Dermis blood vessel endothelial cell (primary cell): Measurements from ENCODE around the gene LRRC26. TPM values are rescaled to one million over a fixed set of nuclear protein-coding genes. Genes with fewer than 3 reads are reported as not detected.
A peak's percentile ranks its signal among the peaks of the same experiment; 100 is the strongest.
"Not testable (repeated sequence)": the region's sequence is repeated elsewhere in the genome, so short reads cannot be mapped to it uniquely, and the experiment has no call there.

Experiments
- DNase-seq: peaks from one replicate; pipeline ENCODE4 v3.0.0; 2010
- total RNA-seq: library from RNA; depleted of rRNA; stranded (reverse); fragments of >200 nt; gene quantifications from 2 replicates; pipeline ENCODE4 v1.2.3, GENCODE V29; 2014

The LRRC26 gene
- total RNA-seq, 1 donor from 2014 or later: not detected

DNA sequence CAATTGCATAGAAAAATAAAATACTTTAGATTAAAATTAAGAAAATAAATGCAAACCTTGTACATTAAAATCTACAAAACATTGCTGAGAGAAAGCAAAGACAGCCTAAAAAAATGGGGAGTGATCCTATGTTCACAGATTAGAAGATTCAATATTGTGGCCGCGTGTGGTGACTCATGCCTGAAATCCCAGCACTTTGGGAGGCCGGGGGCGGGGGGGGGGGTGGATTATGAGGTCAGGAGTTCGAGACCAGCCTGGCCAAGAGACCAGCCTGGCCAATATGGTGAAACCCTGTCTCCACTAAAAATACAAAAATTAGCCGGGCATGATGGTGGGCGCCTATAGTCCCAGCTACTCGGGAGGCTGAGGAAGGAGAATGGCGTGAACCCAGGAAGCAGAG, 34.7 kb downstream of the LRRC26 start:
- DNase-seq: not testable (repeated sequence)

DNA sequence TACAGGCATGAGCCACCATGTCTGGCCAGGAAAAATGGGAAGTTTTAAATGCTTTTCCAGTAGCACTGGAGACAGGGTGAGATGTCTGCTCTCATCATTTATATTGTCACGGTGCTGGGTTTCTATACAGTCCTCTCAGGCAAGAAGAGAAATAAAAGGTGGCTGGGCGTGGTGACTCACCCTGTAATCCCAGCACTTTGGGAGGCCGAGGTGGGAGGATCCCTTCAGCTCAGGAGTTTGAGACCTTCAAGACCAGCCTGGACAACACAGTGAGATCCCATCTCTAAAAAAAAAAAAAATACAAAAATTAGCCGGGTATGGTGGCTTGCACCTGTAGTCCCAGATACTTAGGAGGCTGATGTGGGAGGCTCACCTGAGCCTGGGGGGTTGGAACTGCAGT, 35.7 kb downstream of the LRRC26 start:
- no peak for DNase-seq

DNA sequence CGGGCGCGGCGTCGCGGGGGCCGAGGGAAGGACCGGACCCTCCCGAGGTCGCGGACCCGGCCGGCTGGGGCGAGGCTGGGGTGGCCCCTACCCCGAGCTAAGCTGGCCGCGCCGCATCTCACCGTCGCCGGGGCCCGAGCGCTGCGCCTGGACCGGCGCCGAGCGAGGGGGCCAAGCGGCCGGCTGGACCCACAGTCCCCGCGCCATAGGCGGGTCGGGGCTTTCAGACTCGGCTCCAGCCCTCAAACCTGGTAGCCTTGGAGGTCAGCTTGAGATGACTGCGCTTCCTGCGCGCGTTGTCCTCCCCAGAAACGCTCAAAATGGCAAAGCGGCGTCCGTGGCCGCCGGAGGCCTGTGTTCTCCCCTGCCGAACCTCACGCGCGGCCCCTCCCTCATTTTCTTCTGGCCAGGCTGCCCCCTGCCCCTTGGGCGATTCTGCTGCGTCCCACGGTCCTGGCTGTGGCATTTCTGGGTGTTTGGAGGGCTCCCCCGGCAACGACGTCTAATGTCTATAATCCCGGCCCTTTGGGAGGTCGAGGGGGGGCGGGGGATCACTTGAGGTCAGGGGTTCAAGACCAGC, 39.6 kb downstream of the LRRC26 start:
- DNase-seq: peak; percentile 27

DNA sequence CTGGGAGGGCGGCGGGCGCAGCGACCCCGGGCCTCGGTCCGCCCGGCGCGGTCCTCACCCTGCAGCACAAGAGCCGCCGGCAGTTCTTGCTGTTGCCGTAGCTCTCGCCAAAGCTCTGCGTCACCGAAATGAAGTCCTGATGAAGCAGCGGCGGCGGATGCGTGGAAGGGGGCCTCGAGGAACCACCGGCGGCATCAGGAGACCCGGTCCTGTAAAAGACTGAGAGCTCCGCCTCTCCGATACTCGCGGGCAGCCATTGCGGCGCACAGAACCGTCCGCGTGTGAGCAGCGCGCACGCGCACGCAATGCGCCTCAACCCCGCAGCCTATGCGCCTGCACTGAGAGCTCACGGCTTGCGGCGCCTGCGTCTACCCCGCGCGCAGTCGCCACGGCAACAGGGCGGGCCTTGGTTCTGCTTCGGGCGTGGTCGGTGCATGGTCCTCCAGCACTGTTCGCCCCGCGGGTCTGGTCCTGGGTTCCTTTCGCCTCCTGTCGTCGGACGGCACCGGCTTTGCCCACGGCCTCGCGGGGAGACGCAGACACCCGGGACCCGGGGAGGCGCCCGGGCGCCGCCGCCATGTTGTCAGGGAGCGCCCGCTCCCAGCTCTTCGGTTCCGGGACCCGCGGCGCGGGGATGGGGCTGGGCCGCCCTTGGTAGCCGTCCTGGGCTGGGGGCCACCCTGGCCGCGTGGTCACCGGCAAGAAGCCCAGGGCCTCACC, 40.2 kb downstream of the LRRC26 start:
- peak; percentile 96 for DNase-seq

DNA sequence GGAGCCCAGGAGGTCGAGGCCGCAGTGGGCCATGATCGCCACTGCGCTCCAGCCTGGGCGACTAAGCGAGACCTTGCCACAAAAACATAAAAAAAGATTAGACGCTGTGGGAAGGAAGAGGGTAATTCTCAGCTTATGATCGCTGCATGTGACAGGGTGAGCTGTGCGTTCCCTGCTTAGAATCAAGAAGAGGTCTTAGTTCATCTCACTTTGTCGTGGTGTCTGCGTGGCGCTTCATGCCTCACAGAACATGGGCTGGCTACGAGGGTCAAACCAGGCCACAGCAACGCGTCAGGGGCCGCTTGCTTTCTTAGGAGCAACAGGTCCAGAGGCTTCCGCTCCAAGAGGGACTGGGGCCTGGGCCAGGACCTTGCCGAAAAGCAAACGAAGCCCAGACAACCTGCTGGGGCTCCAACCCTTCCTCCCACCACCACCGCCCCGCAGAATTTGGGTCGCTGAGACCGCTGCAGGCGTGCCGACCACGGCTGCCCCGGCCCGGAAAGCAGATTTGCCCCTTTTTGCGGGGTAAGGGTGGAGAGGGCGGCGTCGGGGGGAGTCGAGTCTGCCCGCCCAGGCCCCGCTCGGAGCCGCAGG, 40.9 kb downstream of the LRRC26 start:
- peak; percentile 37 for DNase-seq

DNA sequence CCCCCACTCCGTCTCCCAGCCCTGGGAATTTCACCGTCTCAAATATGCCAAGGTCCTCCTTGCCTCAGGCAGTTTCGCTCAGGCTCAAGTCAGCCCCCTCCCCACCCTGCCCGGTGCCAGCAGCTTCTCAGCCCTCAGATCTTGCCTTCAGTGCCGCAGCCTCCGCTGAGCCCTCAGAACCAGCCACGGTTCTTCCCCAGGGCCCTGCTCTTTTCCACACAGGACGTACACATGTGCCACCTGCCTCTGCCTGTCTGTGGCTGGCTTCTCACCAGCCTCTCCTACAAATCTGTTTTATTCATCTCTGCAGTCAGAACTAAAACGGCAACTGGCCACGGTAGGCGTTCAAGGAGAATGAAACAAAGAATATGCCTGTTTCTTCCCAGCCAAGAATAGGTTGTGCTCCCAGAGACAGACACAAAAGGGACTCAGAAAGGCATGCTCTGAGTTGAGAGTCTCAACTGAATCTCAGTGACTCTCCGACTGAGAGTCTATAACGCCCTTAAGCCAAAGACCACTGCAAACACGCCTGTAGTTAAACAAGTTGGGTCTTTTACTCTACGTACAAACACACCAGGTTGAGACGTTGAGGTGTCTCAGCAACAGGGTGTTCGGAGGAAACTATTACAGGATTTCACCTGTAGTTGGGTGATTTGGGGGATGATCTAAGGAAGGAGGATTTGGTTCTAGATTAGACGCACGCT, 41.5 kb downstream of the LRRC26 start:
- no peak for DNase-seq

DNA sequence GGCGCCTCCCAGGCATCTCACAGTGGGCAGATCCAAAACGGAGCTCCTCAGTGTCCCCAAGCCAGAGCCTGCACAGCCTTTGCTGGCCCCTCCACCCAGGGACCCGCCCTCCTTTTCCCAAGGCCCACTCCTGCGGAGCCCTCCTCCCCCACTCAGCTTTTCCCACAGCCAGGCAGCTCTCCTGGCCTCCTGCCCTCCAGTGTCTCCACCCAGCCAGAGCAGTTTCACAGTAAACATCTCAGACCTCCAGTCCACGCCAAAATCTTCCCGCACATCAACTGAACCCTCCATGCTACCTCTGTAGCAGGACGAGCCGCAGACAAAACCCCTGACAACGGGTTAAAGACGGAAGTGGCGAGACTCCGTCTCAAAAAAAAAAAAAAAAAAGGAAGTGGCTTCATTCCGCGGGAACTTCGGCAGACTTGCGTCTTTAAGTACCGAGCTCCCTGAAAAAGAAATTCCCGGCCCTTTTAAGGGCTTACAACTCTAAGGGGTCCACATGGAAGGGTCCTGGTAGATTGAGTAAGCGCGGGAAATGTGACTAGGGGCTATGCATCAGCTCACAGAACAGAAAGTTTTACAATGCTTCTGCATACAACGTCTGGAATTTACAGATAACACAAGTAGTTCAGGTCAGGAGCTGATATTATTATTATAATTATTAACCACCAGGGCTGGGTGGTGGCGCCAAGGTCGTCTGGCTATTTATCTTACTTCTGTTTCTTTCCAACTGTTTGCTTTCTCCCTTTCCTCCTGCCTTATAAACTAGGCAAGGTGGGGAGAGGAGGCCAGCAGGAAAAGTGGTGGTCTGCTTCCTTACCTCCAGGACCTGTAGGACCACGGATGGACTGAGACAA, 42.3 kb downstream of the LRRC26 start:
- DNase-seq: peak; percentile 41

DNA sequence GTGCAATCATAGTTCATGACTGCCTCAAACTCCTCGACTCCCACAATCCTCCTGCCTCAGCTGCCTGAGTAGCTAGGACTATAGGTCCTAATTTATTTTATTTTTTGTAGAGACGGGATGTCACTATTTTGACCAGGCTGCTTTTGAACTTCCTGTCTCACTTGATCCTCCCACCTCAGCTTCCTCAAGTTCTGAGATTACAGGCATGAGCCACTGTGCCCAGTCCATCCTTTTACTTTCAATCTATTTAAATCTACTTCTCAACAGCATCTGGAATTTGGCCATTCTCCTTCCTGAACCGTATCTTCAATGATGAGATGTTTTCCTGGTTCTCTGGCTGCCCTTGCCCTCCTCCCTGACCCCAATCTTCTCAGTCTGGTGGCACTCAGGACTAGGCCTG, 43.1 kb downstream of the LRRC26 start:
- DNase-seq: peak; percentile 15

DNA sequence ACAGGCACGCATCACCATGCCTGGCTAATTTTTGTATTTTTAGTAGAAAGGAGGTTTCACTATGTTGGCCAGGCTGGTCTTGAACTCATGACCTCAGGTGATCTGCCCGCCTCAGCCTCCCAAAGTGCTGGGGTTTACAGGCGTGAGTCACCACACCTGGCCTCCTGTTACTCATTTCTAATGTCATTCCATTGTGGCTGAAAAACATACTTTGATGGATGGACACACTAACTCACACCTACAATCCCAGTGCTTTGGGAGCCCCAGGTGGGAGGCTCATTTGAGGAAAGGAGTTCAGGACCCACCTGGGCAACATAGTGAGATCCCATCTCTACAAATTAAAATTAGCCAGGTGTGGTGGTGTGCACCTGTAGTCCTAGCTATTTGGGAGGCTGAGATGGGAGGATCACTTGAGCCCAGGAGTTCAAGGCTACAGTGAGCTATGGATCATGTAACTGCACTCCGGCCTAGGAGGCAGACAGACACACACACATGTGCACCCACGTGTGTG, 45.8 kb downstream of the LRRC26 start:
- DNase-seq: not testable (repeated sequence)

DNA sequence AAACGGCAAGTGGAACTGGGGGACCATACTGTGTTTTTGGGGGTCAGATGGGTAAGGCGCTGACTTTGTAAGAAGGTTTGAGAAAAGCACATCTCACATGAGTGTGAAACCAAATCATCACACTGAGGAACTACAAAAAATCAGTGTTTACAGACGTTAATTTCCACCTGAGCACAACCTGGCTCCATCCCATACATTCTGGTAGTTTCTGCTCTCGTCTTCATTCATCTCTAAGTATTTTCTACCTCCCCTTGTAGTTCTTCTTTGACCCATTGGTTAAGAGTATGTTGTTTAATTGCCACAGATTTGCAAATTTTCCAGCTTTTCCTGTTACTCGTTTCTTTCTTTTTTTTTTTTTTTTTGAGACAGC, 46.4 kb downstream of the LRRC26 start:
- no peak for DNase-seq

DNA sequence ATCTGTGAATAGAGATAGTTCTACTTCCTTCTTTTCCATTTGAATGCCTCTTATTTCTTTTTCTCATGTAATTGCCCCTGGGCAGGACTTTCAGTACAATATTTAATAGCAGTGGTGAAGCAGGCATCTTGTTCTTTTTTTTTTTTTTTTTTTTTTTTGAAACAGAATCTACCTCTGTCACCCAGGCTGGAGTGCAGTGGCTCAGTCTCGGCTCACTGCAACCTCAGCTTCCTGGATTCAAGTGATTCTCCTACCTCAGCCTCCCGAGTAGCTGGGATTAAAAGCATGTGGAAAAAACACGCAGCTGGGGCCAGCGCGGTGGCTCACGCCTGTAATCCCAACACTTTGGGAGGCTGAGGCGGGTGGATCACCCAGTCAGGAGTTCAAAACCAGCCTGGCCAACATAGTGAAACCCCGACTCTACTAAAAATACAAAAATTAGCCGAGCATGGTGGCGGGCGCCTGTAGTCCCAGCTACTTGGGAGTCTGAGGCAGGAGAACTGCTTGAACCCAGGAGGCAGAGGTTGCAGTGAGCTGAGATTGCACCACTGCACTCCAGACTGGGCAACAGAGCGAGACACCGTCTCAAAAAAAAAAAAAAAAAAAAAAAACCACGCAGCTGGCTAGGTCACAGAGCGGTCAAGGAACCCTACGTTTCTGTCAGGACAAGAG, 46.9 kb downstream of the LRRC26 start:
- not testable (repeated sequence) for DNase-seq

DNA sequence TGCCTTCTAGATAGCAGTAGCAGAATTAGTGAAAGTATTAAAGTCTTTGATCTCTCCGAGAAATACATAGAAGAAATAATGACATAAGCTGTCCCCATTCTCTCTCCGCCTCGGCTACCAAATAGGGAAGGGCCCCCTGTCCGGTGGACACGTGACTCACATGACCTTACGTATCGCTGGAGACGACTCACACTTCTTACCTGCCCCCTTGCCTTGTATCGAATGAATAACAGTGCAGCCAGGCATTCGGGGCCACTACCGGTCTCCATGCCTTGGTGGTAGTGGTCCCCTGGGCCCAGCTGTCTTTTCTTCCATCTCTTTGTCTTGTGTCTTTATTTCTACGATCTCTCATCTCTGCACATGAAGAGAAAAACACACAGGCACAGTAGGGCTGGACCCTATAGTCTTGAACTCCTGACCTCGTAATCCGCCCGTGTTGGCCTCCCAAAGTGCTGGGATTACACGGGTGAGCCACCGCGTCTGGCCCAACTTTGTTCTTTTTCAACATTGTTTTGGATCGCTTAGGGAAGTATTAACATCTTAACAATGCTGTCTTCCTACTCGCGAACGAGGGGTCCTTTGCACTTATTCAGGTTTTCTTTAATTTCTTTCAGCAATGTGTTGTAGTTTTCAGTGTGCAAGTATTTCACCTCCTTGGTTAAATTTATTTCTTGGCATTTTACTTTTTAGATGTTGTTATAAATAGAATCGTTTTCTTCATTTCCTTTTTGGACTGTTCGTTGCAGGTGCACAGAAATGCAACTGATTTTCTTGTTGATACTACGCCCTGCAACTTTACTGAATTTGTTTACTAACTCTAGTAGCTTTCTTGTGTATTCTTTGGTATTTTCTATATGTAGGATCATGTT, 47.7 kb downstream of the LRRC26 start:
- not testable (repeated sequence) for DNase-seq

Other genes starting within 250 kb of the LRRC26 start
- 255 and 270 TPM in 2 replicates for gene FBXW5, start 225.3 kb downstream of the LRRC26 start, total RNA-seq
- gene C8G, start 224.8 kb downstream of the LRRC26 start, total RNA-seq: 1.7 TPM in 1 of 2 replicates, not detected in the other
- not detected in 2 replicates for gene LCN12, start 217.8 kb downstream of the LRRC26 start, total RNA-seq
- 0.17 and 0.60 TPM in 2 replicates for gene PTGDS, start 192.5 kb downstream of the LRRC26 start, total RNA-seq
- gene LCNL1, start 187.1 kb downstream of the LRRC26 start, total RNA-seq: not detected in 2 replicates
- gene PAXX, start 177.6 kb downstream of the LRRC26 start, total RNA-seq: 13.5 and 17.9 TPM in 2 replicates
- gene CLIC3, start 173.5 kb downstream of the LRRC26 start, total RNA-seq: 0.09 TPM in 1 of 2 replicates, not detected in the other
- gene ABCA2, start 141.8 kb downstream of the LRRC26 start, total RNA-seq: 8.5 and 13.3 TPM in 2 replicates
- not detected in 2 replicates for gene FUT7, start 138.0 kb downstream of the LRRC26 start, total RNA-seq
- 39.7 and 46.8 TPM in 2 replicates for gene NPDC1, start 123.9 kb downstream of the LRRC26 start, total RNA-seq
- gene ENTPD2, start 116.0 kb downstream of the LRRC26 start, total RNA-seq: not detected in 2 replicates
- gene SAPCD2, start 99.5 kb downstream of the LRRC26 start, total RNA-seq: 6.0 and 36.3 TPM in 2 replicates
- 27.0 and 27.2 TPM in 2 replicates for gene UAP1L1, start 92.5 kb downstream of the LRRC26 start, total RNA-seq
- gene MAN1B1, start 83.1 kb downstream of the LRRC26 start, total RNA-seq: 73.1 and 76.6 TPM in 2 replicates
- gene DPP7, start 55.3 kb downstream of the LRRC26 start, total RNA-seq: 81.5 and 98.5 TPM in 2 replicates
- 0.05 and 0.17 TPM in 2 replicates for gene GRIN1, start 30.9 kb downstream of the LRRC26 start, total RNA-seq
- not detected in 2 replicates for gene TMEM210, start 2.0 kb upstream of the LRRC26 start, total RNA-seq
- 23.1 and 33.6 TPM in 2 replicates for gene ANAPC2, start 18.5 kb upstream of the LRRC26 start, total RNA-seq
- 112 and 128 TPM in 2 replicates for gene SSNA1, start 18.6 kb upstream of the LRRC26 start, total RNA-seq
- 4.6 and 6.6 TPM in 2 replicates for gene TPRN, start 30.7 kb upstream of the LRRC26 start, total RNA-seq
- gene TMEM203, start 35.6 kb upstream of the LRRC26 start, total RNA-seq: 31.1 TPM in 2 replicates
- gene NDOR1, start 35.6 kb upstream of the LRRC26 start, total RNA-seq: 3.4 and 5.8 TPM in 2 replicates
- gene RNF208, start 52.2 kb upstream of the LRRC26 start, total RNA-seq: 0.14 TPM in 1 of 2 replicates, not detected in the other
- gene CYSRT1, start 55.1 kb upstream of the LRRC26 start, total RNA-seq: 0.17 and 0.37 TPM in 2 replicates
- gene RNF224, start 57.5 kb upstream of the LRRC26 start, total RNA-seq: not detected in 2 replicates
- gene SLC34A3, start 60.9 kb upstream of the LRRC26 start, total RNA-seq: not detected in 2 replicates
- 128 and 305 TPM in 2 replicates for gene TUBB4B, start 71.2 kb upstream of the LRRC26 start, total RNA-seq
- 0.34 TPM in 1 of 2 replicates, not detected in the other for gene STPG3, start 81.2 kb upstream of the LRRC26 start, total RNA-seq
- 55.3 and 83.7 TPM in 2 replicates for gene NELFB, start 85.3 kb upstream of the LRRC26 start, total RNA-seq
- 29.8 and 46.0 TPM in 2 replicates for gene TOR4A, start 107.7 kb upstream of the LRRC26 start, total RNA-seq
- 64.3 and 82.2 TPM in 2 replicates for gene NRARP, start 132.2 kb upstream of the LRRC26 start, total RNA-seq